ENCODE data around the gene PPHLN1.

PPHLN1 gene, protein sequence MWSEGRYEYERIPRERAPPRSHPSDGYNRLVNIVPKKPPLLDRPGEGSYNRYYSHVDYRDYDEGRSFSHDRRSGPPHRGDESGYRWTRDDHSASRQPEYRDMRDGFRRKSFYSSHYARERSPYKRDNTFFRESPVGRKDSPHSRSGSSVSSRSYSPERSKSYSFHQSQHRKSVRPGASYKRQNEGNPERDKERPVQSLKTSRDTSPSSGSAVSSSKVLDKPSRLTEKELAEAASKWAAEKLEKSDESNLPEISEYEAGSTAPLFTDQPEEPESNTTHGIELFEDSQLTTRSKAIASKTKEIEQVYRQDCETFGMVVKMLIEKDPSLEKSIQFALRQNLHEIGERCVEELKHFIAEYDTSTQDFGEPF

GRCh38 chr12:42325653-42326474 lies at the start of gene PPHLN1, which contains the start of gene ZCRB1:
Gene PPHLN1, plus strand, starts transcription at chr12:42326167. Its CDS starts 9,736 bp downstream, at chr12:42335903.
Gene ZCRB1, minus strand, starts transcription at chr12:42326094. Its CDS starts 1,992 bp downstream, at chr12:42324102.
- in situ Hi-C loops (cut with HindIII; ENCODE audit: low sequenced_read_pairs): loop anchor here (25.0 kb wide), 1 partner anchor 189 kb away; the partner anchor contains the start of gene GXYLT1

DNA sequence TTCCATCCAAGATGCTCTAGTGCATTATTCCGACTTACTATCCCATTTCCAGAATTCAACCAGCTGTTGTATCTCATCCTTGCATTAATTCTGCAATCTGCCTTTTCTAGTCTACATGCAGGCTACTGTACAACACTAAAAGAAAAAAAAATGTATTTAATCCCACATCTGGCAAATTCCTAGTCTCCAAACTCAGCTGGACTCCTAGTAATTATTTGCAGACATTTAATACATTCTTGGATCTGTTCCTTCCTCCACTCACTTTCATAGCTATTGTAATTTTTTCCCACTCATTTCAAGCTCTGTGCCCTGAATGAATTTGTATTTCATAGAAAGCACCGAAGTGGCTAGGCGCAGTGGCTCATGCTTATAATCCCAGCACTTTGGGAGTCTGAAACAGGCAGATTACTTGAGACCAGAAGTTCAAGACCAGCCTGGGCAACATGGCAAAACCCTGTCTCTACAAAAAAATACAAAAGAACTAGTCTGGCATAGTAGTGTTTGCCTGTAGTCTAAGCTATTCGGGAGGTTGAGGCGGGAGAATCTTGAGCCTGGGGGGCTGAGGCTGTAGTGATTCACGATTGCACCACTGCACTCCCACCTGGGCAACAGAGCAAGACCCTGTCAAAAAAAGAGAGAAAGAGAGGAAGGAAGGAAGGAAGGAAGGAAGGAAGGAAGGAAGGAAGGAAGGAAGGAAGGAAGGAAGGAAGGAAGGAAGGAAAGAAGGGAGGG lies 48.4 kb upstream of the PPHLN1 start:
- in situ Hi-C loops (cut with HindIII; ENCODE audit: low sequenced_read_pairs): no loop called here

DNA sequence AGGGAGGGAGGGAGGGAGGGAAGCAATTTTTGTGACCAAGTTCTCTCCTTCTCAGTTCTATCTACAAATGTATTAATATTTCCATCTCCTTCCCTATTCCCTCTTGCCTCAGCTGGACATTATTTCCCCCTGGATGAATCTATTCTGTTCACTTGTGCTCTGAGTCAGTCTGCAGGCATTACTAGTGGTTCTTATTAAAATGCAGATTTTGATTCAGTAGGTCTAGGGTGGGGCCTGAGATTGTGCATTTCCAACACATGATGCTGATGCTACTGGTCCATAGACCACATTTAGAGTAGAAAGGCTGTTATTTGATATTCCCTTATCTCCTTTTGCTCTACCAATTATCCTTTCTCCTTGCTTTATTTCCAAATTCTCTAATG lies 47.8 kb upstream of the PPHLN1 start:
- in situ Hi-C loops (cut with HindIII; ENCODE audit: low sequenced_read_pairs): no loop called here

- in situ Hi-C loops (cut with HindIII; ENCODE audit: low sequenced_read_pairs): no loop called here
Observed at GRCh38 chr12:42281278-42281677, 44.7 kb upstream of the PPHLN1 start.

DNA sequence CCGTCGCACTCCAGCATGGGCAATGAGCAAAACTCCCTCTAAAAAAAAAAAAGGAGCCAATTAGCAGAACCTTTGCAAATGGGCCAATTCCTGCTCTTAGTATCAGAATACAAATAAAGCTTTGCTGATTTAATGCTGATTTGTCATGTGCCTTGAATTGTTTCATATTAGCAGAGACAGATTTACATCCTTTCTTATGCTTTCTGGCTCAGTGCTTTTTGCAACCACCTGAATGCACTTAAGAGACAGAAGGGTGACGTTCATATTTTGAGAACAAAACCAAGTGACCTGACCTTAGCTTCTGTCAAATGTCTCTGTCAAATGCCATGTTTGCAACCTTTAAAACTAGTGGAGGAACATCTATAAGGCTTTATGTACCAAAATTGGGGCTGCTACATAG lies 44.1 kb upstream of the PPHLN1 start:
- in situ Hi-C loops (cut with HindIII; ENCODE audit: low sequenced_read_pairs): no loop called here

DNA sequence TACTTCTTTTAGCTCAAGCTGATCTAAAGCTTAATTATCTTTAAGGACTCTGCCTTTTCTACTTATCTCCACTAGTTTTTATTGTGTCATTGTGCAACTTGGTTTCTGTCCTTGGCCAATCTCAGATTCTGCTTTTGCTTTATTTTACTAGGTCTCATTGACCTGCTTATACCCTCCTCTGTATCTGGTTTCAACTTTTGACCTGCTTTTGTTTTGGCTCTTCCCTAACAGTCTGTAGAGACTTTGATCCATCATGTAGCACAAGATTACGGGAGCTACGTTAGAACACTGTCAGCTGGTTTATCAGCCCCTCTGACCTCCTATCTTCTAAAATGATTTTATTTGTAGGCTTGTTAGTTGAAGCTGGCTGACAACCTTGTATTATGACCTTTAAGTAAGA lies 43.7 kb upstream of the PPHLN1 start:
- in situ Hi-C loops (cut with HindIII; ENCODE audit: low sequenced_read_pairs): no loop called here

- in situ Hi-C loops (cut with HindIII; ENCODE audit: low sequenced_read_pairs): no loop called here
Observed at GRCh38 chr12:42283739-42284138, 42.2 kb upstream of the PPHLN1 start.

DNA sequence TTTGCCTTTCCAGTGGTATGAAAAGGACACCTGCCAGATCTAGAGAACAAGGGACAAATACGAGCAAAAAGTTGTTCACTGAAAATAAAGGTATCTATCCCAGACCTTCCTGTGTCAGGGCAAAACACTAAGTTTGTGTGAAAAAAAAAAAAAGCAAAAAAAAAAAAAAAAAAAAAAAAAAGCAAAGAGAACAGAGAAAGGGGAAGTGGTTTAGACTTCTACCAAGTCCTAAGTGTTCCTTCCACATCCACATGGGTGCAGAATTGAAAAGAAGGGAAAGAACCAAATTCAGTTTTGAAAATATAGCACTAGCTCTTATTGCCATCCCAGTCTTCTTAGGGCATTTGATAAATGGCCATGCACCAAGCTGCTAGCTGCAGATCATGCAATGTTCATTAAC lies 41.8 kb upstream of the PPHLN1 start:
- in situ Hi-C loops (cut with HindIII; ENCODE audit: low sequenced_read_pairs): no loop called here

- in situ Hi-C loops (cut with HindIII; ENCODE audit: low sequenced_read_pairs): no loop called here
Observed at GRCh38 chr12:42284876-42285275, 41.1 kb upstream of the PPHLN1 start.

- in situ Hi-C loops (cut with HindIII; ENCODE audit: low sequenced_read_pairs): no loop called here
Observed at GRCh38 chr12:42285431-42285830, 40.5 kb upstream of the PPHLN1 start.

GRCh38 chr12:42286741-42287140 lies 39.2 kb upstream of the PPHLN1 start:
- in situ Hi-C loops (cut with HindIII; ENCODE audit: low sequenced_read_pairs): no loop called here

DNA sequence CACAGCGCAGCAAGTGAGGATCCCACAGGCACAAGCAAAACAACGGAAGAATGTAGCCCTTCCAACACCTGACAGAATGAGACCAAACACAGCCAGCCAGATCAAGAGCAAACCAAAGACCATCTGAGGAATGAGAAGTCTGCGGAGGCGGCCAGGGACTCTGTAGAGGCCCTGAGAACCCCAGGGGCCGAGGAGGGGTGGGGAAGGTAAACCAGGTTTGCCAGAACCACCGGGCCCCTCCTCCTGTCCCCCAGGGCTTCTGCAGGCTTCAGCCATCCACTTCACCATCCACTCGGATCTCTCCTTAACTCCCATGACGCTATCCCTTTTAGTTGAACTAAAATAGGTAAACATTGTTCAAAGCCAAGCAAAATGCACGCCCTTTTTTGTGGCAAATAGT lies 37.4 kb upstream of the PPHLN1 start:
- in situ Hi-C loops (cut with HindIII; ENCODE audit: low sequenced_read_pairs): no loop called here

DNA sequence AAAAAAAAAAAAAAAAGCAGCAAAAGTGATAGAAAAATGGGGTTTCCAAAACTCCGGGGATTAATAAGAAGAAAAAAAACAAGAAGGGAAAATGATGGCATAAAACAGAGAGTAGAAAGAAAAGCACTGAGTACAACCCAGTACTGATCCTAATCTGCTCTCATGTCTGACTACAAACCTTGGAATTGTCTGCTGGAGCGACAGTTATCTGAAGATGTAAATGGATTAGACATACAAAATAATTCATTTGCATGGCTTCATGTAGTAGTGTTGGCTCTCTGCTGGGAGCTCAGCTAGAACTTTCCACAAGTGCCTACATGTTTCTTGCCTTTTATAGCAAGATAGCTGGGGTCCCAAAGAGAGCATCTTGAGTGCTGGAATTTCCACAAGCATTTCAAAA lies 34.3 kb upstream of the PPHLN1 start:
- in situ Hi-C loops (cut with HindIII; ENCODE audit: low sequenced_read_pairs): no loop called here

- in situ Hi-C loops (cut with HindIII; ENCODE audit: low sequenced_read_pairs): no loop called here
Observed at GRCh38 chr12:42296503-42297109, 29.4 kb upstream of the PPHLN1 start.

DNA sequence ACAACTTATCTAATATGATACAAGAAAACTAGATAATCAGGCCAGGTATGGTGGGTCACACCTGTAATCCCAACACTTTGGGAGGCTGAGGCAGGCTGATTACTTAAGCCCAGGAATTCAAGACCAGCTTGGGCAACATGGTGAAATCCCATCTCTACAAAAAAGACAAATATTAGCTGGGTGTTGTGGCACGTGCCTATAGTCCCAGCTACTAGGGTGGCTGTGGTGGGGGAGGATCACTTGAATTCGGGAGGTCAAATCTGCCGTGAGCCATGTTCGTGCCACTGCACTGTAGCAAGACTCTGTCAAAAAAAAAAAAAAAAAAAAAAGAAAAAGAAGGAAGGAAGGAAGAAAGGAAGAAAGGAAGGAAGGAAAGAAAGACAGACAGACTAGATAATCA lies 27.1 kb upstream of the PPHLN1 start:
- in situ Hi-C loops (cut with HindIII; ENCODE audit: low sequenced_read_pairs): no loop called here

DNA sequence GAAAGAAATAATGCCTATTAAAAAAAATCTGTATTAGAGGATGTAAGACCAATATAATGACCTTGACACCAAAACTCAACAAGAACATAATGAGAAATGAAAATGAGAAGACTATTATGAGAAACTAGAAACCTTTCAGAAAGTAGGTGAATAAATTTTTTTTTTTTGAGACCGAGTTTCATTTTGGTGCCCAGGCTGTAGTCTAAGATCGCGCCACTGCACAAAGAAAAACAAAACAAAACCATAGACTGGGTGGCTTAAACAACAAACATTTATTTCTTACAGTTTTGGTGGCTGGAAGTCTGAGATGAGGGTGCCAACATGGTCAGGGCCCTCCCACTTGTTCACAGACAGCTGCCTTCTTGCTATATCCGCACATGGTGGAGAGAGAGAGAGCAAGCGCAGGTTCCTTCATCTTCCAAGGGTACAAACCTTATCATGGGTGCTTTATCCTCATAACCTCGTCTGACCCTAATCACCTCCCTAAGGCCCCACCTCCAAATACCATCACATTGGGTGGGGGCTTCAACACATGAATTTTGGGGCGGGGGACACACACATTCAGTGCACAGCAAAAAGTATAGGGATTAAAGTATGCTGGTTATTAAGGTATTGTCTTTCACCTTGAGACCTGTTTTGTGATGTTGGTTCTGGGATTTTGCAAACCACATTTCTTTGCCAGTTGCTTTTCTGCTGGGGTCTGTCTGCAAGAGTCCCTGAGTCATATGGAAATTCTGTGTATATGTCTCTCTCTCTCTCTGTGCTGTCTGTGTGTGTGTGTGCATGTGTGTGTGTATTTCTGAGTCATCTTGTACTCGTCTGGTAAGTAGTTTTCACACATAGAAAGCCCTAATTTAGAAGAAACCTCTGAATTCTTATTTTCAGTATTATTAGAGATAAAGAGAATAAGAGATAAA lies 26.3 kb upstream of the PPHLN1 start:
- in situ Hi-C loops (cut with HindIII; ENCODE audit: low sequenced_read_pairs): no loop called here

DNA sequence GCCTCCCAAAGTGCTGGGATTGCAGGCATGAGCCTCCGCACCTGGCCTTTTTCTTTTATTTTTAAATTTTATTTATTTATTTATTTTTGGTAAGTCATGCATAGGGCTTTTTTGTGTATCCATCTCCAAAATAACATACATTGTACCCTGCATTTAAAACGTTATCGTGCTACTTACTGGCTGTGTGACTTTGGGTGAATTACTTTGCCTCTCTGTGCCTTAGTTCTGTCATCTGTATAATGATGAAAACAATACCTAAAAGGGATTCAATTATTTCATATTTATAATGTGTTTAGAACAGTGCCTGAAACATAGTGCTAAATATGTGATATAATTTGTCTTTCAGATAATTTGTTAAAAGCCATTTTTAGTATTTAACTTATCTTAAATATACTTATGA lies 19.7 kb upstream of the PPHLN1 start:
- in situ Hi-C loops (cut with HindIII; ENCODE audit: low sequenced_read_pairs): no loop called here

DNA sequence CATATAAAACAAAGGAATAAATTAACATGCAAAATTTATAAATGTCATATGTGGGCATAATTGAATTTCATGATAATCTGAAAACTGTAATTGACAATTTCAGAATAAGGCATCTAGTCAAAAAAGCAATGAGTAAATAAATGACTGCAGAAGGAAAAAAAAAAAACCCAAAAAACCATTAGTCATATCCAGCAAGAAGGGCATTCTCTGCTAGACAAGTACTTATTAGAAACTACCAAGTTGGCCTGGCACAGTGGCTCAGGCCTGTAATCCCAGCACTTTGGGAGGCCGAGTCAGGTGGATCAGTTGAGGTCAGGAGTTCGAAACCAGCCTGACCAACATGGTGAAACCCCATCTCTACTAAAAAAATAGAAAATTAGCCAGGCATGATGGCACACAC lies 17.6 kb upstream of the PPHLN1 start:
- in situ Hi-C loops (cut with HindIII; ENCODE audit: low sequenced_read_pairs): no loop called here

DNA sequence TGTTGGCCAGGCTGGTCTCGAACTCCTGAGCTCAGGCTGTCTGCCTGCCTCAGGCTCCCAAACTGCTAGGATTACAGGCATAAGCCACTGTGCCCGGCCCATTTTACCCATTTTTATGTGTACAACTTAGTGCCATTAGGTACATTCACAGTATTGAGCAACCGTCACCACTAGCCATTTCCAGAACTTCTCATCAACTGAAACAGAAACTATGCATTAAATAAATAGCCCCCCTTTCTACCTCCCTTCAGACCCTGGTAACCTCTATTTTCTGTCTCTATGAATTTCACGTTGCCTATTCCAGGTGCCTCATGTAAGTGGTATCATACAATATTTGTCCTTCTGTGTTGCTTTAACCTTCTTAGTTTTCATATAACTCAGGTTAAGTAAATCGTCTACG lies 16.0 kb upstream of the PPHLN1 start:
- in situ Hi-C loops (cut with HindIII; ENCODE audit: low sequenced_read_pairs): no loop called here

- in situ Hi-C loops (cut with HindIII; ENCODE audit: low sequenced_read_pairs): no loop called here
Observed at GRCh38 chr12:42315108-42315507, 10.9 kb upstream of the PPHLN1 start.

Data from DLD1 (cell line).